Heart left ventricle (tissue), 16 donors: ENCODE data around the gene USP9Y. TPM values are rescaled to one million over a fixed set of nuclear protein-coding genes. Genes with fewer than 3 reads are reported as not detected.

Source experiments
- ATAC-seq, 4 donors: fragments of 200-7000 bp; cut with Tn5 transposase; one replicate each; pipeline ENCODE4 v1.9.1; 2020 to 2022; ENCODE audit warnings: moderate library complexity in 4 of 4, mild to moderate bottlenecking in 3 of 4, moderate number of reproducible peaks in 1 of 4
- DNase-seq, 5 donors: peaks; one replicate each; pipeline ENCODE4 v3.0.0-alpha.2; 2020
- H3K27ac ChIP-seq, 12 donors: fragments of 200-600 bp; sonication (generic) in 4 of 12; one replicate each; pipeline versions ENCODE4 v1.5.0 to v1.8.0; 2016 to 2022; ENCODE audit warnings: mild to moderate bottlenecking in 2 of 12
- H3K27me3 ChIP-seq, 9 donors: fragments of 200-600 bp; sonication (generic) in 2 of 9; one replicate each; pipeline versions ENCODE4 v1.5.1 to v1.8.0; 2016 to 2022; ENCODE audit warnings: mild to moderate bottlenecking in 3 of 9
- H3K36me3 ChIP-seq, 9 donors: fragments of 200-600 bp; sonication (generic) in 2 of 9; one replicate each; pipeline versions ENCODE4 v1.5.0 to v1.8.0; 2018 to 2022; ENCODE audit warnings: mild to moderate bottlenecking in 2 of 9
- H3K4me1 ChIP-seq, 12 donors: fragments of 200-600 bp; sonication (generic) in 4 of 12; one replicate each; pipeline versions ENCODE4 v1.5.0 to v1.8.0; 2016 to 2022; ENCODE audit warnings: mild to moderate bottlenecking in 3 of 12
- H3K4me3 ChIP-seq, 12 donors: fragments of 200-600 bp; sonication (generic) in 4 of 12; one replicate each; pipeline versions ENCODE4 v1.5.0 to v1.8.0; 2017 to 2022; ENCODE audit warnings: mild to moderate bottlenecking in 9 of 12, moderate library complexity in 4 of 12
- H3K9me3 ChIP-seq, 12 donors: fragments of 200-600 bp; sonication (generic) in 4 of 12; one replicate each; pipeline versions ENCODE4 v1.5.0 to v1.8.0; 2016 to 2022; ENCODE audit warnings: mild to moderate bottlenecking in 1 of 12
- CTCF ChIP-seq, 12 donors: fragments of 200-600 bp; sonication (generic) in 4 of 12; IDR thresholded peaks; one replicate each; pipeline versions ENCODE4 v1.5.0 to v1.8.0; 2018 to 2022; ENCODE audit warnings: antibody characterized with exemption in 12 of 12, mild to moderate bottlenecking in 5 of 12
- POLR2A ChIP-seq, 2 donors: fragments of 450-650 bp; IDR thresholded peaks; one replicate each; pipeline ENCODE4 v1.6.1; 2017; ENCODE audit warnings: antibody characterized with exemption in 2 of 2, mild to moderate bottlenecking in 2 of 2, moderate library complexity in 2 of 2
- WGBS, 4 donors: extraction: QIAGEN DNeasy Blood & Tissue Kit in 2 of 4; methylation state at CpG; one replicate each; pipeline versions ENCODE4 v1.1.5 to v1.1.7; 2013 to 2018; 5-methylcytosine and 5-hydroxymethylcytosine counted together
- intact Hi-C, 10 donors: fragments of 100-400 bp; cut with DNase I; formaldehyde crosslinking; loops; one replicate each; pipeline versions ENCODE4 v1.11.1 to v1.14.2; 2022
- polyA plus RNA-seq, 2 donors: library from polyadenylated mRNA; stranded (reverse); fragments of 200-250 nt; gene quantifications; one replicate each; pipeline ENCODE4 v1.2.3, GENCODE V29; 2013
- total RNA-seq, 9 donors: library from RNA; depleted of rRNA in 2 of 9; stranded (reverse); fragments of >200 nt in 2 of 9; fragmentation: NEBNext Ultra II Directional in 3 of 9; extraction: Animal tissue kit (Norgen Biotek cat#: 25700) in 3 of 9; gene quantifications; one replicate each; pipeline versions ENCODE4 v1.1.0 to v1.2.4, GENCODE V29; 2016 to 2023
- donor health status: ischemic (EF 13 %, LVEDD 7.1; RV severe dilation, severe dysfunction).
- donor health status: healthy with polysubstance abuse.
- donor health status: DM: no; HTN: yes; CAD: no.
- donor health status: DM: no; HTN: no; CAD: no.
- donor health status: ischemic (EF 25% LVEDD 6.9; RV normal size, moderate dysfunction).
- donor health status: ischemic (EF 25% LVEDD 5.7; RV mildly dilated, moderate dysfunction).
- donor health status: healthy.
- donor health status: DM: yes; HTN: yes; CAD: no.
- donor health status: ischemic (EF 35%, LVEDD 5.7; RV mildly dilated, moderate dysfunction).
- donor health status: nonischemic (EF 11% LVEDD 7.7; RV severe dilation, severe dysfunction).
- donor health status: DM: yes; HTN: yes; CAD: no.
- donor health status: PGD.
- donor health status: ischemic (EF 29% LVEDD 5.4; RV normal size, mild dysfunction).
- donor health status: nonischemic (EF 23%, LVEDD 6.1; RV moderate dilation, normal function).

The USP9Y gene
- total and polyA plus RNA-seq, 11 donors = 8.9 to 34.5 (median 26.0) TPM; not detected in 5

GRCh38 chrY:12741414-12741813 is 40.4 kb downstream of the USP9Y start:
- Histone ChIP-seq H3K4me3 (no peak overlapping the region), H3K27ac (no peak overlapping the region), H3K9me3 (no peaks in the 10 kb centered on the region), H3K27me3 (no peaks in the 10 kb centered on the region), H3K4me1 (no peaks in the 10 kb centered on the region), H3K36me3 (peaks cover 0 to 73% (median 0%) of the 10 kb centered on the region in 9 donors)
- ATAC-seq (no peak), DNase-seq (no peak)
- TF ChIP-seq POLR2A (IDR thresholded peaks at IDR 0.05) (no peak), CTCF (IDR thresholded peaks at IDR 0.05) (no peak)
- 86 to 89% methylated on average over 2 of the region's 2 CpGs; no CpG with 5 or more reads in 2 of the 4 donors for WGBS, 4 donors
- intact Hi-C loops = no loop called here

- H3K36me3 ChIP-seq = peaks cover 0 to 60% (median 0%) of the 10 kb centered on the region in 9 donors
- ATAC-seq = no peak
- no peak overlapping the region for H3K4me3 ChIP-seq
- intact Hi-C loops = no loop called here
- no peaks in the 10 kb centered on the region for H3K27me3 ChIP-seq
- no peak overlapping the region for H3K27ac ChIP-seq
- DNase-seq = no peak
- TF ChIP-seq CTCF (IDR thresholded peaks at IDR 0.05) (no peak), POLR2A (IDR thresholded peaks at IDR 0.05) (no peak)
- H3K4me1 ChIP-seq = no peaks in the 10 kb centered on the region
- no peaks in the 10 kb centered on the region for H3K9me3 ChIP-seq
- WGBS, 4 donors = 94 to 95% methylated on average over 4 of the region's 4 CpGs; no CpG with 5 or more reads in 2 of the 4 donors
These were observed 41.7 kb downstream of the USP9Y start for GRCh38 chrY:12742725-12743124.

- intact Hi-C loops = no loop called here
- Histone ChIP-seq H3K36me3 (peaks cover 0 to 50% (median 0%) of the 10 kb centered on the region in 9 donors), H3K4me1 (no peaks in the 10 kb centered on the region), H3K9me3 (no peaks in the 10 kb centered on the region), H3K27ac (no peak overlapping the region), H3K27me3 (no peaks in the 10 kb centered on the region), H3K4me3 (no peak overlapping the region)
- DNase-seq = no peak
- TF ChIP-seq POLR2A (IDR thresholded peaks at IDR 0.05) (no peak), CTCF (IDR thresholded peaks at IDR 0.05) (no peak)
- 50 to 62% methylated on average over 2 of the region's 2 CpGs; no CpG with 5 or more reads in 2 of the 4 donors for WGBS, 4 donors
- no peak for ATAC-seq
These were observed 43.1 kb downstream of the USP9Y start for GRCh38 chrY:12744091-12744490.

- H3K4me3 ChIP-seq = no peak overlapping the region
- no peak for TF ChIP-seq POLR2A (IDR thresholded peaks at IDR 0.05)
- no peak for TF ChIP-seq CTCF (IDR thresholded peaks at IDR 0.05)
- intact Hi-C loops = no loop called here
- H3K4me1 ChIP-seq = no peaks in the 10 kb centered on the region
- peaks cover 0 to 21% (median 0%) of the 10 kb centered on the region in 9 donors for H3K36me3 ChIP-seq
- no peaks in the 10 kb centered on the region for H3K27me3 ChIP-seq
- H3K27ac ChIP-seq = no peak overlapping the region
- WGBS, 4 donors = 60 to 63% methylated on average over 1 of the region's 1 CpG; no CpG with 5 or more reads in 2 of the 4 donors
- H3K9me3 ChIP-seq = no peaks in the 10 kb centered on the region
- no peak for DNase-seq
- ATAC-seq = no peak
These were observed 48.3 kb downstream of the USP9Y start for GRCh38 chrY:12749293-12749692.
